GM18867 (cell line): ENCODE data around the gene SPINK14.
A peak's percentile ranks its signal among the peaks of the same experiment; 100 is the strongest.

Source experiments
- ATAC-seq: cut with Tn5 transposase; IDR thresholded peaks from one replicate; pipeline ENCODE4 v1.9.1; 2021; ENCODE audit warnings: mild to moderate bottlenecking, moderate library complexity; ENCODE audit not compliant: unreplicated experiment

SPINK14 gene, protein sequence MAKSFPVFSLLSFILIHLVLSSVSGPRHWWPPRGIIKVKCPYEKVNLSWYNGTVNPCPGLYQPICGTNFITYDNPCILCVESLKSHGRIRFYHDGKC

DNA sequence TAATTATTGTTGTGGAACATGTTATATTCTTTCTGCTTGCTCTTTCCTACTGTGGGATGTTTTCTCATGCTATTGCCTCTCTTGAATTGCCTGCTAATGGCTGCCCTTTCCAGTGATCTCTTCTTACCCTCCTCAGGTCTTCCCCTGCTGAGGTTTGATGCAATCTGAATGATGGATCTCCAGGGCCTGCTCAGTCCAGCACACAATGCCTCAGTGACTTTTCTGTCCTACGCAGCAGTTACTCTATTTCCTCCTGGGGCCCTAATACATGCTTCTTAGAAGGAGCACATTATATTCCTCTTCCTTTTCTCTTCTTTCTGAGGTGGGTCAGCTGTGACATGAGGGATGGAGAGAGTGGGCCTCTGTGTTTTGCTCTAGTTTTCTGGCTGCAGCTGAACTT is at the start of gene SPINK14:
Gene SPINK14 (plus strand): TSS at position 301 of the 400 bp plus-strand sequence. CDS start 1,187 bp downstream, outside the sequence.
- no peak for ATAC-seq

DNA sequence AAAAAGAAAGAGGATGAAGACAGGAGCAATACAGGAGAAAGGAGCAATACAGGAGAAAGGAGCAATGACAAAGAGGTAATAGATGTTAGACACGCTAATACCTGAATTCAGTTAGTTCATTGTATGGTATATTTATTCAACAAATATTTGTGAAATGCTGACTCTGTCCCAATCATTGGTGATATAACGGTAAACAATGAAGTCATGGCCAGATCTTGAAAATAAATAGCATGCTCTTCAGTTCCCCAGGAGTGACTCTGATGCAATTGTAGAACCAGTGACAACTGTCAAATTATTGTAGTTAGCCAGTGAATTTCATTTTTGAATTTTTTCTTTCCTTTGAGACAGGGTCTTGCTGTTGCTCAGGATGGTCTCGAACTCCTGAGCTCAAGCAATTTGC is 48.0 kb upstream of the SPINK14 start:
- no peak for ATAC-seq

DNA sequence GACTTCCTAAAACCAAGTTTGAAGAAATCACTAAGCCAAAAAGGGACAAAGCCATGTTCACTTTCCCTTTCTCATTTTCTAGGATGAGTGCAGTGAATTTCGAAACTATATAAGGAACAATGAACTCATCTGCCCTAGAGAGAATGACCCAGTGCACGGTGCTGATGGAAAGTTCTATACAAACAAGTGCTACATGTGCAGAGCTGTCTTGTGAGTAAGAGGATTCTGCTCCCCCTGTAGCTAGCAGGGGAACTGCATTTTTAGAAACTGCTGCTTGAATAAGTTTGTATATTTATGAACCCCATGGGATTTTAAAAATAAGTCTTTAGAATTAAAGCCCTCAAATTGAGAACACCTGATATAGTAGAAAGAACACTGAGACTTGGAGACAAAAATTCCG is 42.7 kb upstream of the SPINK14 start:
- ATAC-seq, result no peak

DNA sequence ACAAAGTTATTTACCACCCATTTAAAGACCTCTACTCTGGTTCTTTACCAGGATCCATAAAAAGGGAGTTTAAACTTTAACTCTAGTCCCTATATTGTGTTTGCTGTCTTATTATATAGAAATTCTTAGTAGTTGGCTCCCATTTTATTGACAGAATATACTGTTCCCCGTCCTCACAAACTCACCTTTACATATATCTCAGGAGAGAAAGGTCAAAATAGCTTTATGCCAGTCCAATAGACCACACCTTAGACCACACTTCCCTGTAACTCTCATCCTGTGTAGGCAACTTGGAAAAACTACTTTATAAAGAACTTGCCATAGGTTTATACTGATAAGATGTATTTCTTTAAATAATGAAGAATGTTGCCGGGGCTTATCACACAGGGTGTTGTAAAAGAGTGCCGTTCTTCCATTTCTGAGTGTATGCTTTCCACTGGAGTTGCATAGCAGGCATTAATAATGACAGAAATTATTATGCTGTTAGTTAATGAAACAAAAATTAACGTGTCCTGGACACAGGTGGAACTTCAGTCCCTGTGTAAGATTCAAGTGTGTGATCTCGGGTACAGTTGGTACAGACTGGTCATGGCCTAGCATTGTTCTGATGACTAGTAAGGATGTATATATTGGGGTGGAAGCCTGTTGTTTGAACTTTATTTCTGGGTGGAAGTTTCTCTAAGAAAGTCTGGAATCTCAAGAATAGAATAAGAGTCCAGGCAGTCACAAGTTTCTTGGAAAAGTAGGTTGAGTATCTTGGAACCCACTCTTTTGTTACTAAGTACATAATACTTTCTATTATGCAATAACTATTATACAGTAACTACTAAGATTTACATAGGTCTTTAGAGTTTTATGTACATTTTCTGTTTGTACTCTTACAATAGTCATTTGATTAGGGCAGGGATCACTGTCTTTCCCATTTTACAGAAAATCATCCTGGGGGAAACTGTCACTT is 33.0 kb upstream of the SPINK14 start:
- no peak for ATAC-seq

DNA sequence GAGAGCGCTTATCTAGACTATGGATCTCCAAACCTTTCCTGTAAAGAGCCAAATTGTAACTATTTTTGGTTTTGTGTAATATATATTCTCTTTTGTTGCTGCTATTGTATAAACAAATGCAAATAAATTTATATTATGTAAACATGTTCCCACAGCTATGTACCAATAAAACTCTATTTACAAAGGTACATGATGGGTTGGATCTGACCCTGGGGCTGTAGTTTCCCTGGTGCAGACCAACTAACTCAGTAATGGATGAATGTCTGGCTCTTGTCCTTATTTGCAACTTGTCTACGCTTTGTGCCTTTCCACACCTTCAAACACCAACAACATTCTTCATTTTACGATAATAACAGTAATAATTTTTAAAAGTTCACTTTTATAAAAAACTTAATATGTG is 27.5 kb upstream of the SPINK14 start:
- no peak for ATAC-seq

DNA sequence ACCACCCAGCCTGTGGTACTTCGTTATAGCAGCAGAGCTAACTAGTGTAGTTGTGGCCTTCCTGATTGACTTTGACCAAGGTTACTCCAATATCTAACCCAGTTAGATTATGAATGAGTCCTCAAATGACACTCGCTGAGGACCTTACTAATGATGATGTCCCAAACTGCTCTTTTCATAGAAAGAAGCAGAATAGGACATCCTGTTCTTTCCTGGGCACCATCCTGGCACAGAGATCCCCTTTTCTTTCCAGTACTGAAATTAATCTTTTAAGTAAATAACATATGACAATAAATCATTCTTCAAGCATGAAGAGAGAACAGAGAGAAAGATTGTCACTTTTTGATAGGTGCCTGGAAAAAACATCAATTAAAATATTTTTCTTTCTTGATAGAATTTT is 26.7 kb upstream of the SPINK14 start:
- ATAC-seq, result no peak

DNA sequence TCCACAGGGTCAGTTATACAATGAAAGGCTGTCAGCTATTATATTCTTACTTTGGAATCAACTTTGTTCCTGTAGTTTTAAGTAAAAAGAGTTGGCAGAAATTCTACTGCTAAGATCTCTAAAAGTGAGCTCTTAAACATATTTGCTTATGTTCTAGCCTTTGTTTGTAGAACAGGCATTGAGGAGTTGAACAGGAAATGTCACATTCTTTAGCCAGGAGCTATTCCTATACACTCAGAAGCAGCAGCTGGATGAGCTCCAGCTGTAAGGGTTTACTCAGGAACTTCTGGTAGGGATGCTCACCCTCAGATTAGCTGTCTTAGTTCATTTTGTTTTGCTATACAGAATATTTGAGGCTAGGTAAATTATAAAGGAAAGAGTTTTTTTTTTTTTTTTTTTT is 22.4 kb upstream of the SPINK14 start:
- no peak for ATAC-seq

DNA sequence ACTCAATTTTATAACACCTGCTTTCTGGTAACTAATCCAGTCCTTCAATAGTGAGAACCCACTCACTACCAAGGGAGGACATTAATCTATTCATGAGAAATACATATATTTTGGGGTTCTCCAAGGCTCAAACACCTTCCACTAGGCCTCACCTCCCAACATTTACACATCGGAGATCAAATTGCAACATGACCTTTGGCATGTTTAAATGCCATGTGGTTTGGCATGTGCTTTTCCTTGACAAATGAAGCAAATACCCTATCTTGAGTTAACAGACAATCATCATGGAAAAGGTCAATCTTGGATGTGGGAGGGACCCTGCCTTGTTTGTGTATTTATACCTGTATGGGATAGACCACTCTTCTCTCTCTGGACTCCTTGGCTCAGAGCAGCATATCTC is 21.9 kb upstream of the SPINK14 start:
- ATAC-seq, result no peak

DNA sequence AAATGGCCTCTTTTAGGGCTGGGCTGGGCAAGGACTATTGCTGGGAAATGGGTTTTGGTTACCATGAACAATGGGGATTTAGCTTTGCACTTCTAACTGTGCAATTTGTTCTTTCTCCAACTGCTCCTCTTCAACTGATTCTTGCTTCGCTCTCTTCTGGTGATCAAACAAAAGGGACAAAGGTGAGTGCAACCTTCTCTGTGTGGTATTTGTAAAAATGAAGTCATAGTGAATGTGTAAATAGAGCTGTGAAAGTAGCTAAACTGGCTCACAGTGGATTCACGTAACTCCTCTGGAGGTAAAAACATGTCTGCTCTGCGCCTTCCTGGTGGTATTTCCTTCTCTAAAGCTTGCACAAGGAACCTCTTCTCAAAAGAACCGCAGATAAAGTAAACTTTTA is 20.9 kb upstream of the SPINK14 start:
- ATAC-seq, result no peak

DNA sequence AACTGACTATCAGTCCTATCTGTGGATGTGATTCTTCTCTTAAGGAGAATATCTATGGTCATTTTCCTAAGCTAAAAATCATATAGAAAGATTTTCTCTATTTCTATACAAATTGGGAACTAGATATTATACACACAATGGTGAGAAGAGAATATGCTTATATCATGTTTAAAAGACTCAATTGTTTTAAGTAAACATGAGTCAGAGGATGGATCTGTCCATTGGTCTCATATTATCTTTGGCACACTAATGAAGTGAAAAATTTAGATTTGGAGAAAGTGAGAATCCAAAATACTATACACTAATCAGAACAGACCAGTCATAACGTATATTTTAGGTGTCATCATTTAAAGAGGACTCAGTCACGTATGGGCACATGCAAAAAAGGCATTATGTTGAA is 16.5 kb upstream of the SPINK14 start:
- ATAC-seq, result no peak

DNA sequence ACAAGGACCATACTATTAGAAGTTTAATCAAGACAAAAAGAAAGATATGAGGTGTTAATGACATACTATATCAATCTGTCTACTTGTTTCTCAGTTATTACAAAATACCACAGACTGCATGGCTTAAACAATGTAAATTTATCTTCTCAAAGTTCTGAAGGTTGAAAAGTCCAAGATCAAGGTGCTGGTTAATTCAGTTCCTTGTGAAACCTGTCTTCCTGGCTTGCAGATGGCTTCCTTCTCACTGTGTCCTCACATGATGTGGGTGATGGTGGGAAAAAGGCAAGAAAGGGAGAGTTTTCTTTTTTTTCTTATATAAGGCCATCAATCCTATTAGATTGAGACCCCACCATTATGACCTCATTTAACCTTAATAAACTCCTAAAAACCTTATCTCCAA is 15.6 kb upstream of the SPINK14 start:
- no peak for ATAC-seq

DNA sequence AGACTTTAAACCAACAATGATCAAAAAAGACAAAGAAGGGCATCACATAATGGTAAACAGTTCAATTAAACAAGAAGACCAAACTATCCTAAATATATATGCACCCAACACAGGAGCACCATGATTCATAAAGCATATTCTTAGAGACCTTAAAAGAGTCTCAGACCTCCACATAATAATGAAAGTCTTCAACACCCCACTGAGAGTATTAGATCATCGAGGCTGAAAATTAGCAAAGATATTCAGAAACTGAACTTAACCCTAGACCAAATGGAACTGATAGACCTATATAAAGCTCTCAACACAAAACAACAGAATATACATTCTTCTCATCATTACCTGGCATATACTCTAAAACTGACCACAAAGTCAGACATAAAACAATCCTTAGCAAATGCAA is 11.7 kb upstream of the SPINK14 start:
- no peak for ATAC-seq

DNA sequence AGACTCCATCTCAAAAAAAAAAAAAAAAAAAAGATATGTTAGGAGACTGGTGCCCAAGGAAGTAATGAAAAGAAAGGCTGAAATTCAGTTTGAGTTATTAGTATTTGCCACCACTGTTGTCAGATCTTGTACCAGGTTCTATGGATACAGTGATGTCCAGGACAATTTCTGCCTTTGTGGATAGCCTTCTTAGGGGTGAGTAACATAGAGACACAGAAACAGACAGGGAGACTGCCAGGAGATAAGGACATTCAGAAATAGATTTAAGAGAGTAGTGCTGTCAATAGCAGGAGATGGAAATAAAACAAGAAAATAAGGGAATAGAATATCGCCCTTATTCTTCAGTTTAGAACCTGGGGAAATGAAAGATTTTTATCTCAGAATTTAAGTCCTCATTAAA is 6.3 kb upstream of the SPINK14 start:
- ATAC-seq, result peak; percentile 28

DNA sequence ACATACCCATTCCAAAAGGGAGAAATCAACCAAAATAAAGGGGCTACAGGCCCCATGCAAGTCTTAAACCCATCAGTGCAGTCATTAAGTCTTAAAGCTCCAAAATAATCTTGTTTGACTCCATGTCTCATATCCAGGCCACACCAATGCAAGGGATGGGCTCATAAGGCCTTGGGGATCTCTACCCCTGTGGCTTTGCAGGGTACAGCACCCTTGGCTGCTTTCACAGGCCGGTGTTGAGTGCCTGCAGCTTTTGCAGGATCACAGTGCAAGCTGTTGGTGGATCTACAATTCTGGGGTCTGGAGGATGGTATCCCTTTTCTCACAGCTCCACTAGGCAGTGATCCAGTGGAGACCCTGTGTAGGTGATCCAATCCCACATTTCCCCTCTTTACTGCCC is 5.0 kb upstream of the SPINK14 start:
- peak; percentile 43 for ATAC-seq

DNA sequence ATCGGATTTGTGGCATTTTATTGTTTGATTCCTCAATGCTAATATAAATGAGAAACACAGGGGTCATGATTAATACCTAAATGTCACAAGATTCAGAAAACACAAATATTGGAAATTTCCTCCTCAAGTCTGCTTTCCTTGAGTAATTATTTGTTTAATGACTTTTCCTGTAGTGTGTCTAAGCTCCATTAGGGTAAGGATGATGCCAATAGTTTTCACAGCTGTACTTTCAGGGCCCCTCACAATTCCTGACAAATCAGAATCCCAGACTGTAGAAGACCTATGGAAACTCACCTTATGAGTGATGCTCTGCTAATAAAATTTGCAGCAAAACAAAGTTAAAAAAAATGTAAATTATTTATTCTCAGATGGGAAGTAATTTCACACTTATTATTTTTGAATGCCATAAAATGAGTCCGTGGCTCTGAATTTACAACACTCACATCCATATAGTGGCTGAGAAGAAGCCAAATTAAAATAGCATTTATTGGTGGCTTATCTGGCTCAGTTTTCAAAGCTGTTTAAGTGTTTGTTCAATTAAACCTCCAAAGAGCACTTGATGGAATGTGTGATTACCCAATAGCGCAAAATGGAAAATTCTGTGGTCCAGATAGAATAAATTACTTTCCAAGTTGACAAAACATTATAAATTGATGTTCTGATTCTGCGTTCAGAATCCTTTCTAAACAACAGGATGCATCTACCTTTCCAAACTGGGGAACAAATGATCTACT is 1.6 kb upstream of the SPINK14 start:
- no peak for ATAC-seq

DNA sequence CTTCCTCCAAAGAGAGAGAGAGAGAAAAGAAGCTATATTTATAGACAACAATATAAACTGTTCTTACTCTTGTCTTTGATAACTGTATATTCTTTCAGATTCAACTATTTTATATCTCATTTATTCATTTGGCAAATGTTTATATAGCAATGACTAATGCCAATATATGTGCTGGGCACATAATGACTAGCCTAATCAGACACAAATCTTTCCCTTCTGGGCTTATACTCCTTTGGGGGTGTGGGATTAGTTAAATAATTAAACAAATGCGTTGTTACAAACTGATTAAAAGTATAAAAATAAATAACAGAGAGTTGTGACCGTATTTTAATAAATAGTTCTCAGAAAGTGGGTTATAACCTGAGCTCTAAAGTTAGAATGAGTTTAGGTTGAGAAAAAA is 4.0 kb downstream of the SPINK14 start:
- ATAC-seq, result no peak

DNA sequence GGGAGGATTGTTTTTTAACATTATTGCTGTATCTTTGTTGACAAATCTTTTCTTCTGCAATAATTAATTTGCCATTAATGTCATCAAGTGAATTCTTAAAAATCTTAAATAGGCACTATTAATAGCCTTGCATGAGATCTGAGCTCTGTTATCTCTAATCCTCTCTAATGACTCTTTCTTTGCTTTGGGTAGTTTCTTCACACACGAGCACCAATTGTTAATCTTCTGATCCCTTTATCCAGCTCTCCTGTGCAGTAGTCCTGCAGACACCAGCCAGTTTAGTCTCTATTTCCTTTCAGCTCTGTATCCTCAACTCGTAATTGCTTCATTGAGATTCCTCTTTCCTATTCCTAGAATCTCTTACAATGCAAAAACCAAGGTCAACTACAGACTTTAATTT is 8.1 kb downstream of the SPINK14 start:
- ATAC-seq, result no peak

DNA sequence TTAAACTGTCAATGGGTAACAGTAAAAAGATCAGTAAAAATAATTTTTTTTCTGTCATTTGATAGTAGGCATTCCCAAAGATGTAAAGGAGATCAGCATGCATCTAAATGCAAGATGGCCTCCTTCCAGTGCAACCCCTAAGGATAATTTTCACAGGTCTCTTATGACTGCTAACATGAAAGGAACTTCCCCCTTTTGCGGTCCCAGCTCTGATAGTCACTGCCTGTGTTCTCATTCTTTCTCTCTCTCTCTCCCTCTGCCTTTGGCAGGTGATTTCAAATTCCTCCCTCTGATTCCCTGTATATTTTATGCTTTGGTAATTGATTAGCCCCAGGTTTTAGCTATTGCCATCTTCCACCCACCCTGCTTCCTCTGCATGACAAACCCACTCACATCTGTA is 8.9 kb downstream of the SPINK14 start:
- ATAC-seq, result no peak

DNA sequence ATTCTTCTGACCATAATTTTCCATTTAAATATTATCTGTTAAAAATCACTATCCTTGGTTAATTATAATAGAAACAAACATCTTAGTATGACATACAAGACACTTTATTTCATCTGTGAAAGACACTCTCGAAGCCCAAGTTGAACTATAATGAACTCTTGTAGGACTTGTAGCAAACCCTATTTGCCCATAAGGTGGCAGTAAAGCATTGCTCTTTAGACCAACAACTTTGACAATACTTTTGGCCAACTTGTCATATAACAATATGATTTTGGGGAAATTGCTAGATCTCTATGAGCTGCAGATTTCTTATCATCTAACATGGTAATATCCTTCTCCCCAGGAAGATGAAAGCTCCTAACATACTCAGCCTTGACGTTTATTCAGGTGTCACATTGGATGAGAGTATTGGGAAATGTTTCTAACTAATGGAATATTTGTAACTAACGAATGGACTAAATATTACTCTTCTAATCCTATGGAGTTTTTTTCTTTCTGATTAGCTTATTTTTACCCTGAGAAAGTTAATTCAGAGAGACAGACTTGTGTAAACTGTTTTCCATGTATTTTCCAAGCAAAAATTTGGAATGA is 11.0 kb downstream of the SPINK14 start:
- peak; percentile 90 for ATAC-seq

DNA sequence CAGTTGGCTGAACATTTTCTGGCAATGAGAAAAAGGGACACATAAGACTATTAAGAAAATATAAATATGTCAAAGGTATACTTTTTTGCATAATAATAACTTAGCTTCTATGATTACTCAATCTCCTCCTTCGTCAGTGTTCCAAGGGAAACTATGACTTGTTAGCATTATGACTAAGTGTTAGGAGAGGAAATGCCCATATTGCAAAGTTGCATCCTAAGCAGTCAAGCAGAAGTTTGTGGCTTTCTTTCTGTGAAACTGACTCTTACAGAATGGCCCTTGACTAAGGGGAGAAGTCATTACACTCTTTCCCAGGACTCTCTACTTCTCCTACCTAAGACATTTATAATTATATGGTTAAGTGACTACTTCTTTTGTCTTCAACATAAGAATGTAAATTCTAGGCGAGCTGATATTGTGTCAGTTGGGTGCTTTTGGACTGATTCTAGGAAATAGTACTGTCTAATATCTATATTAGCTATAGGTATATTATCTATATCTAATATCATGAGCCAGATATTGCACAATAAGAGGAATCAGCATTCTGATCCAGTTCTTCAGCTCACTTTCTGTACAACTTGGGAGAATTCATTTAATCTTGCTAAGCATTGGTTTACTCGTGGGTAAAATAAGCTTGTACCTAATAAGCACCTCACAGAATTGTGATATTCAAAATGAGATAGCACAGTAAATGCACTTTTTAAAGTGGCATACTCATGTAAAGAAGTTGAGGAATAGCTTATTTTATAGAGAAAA is 18.1 kb downstream of the SPINK14 start:
- peak; percentile 81 for ATAC-seq

DNA sequence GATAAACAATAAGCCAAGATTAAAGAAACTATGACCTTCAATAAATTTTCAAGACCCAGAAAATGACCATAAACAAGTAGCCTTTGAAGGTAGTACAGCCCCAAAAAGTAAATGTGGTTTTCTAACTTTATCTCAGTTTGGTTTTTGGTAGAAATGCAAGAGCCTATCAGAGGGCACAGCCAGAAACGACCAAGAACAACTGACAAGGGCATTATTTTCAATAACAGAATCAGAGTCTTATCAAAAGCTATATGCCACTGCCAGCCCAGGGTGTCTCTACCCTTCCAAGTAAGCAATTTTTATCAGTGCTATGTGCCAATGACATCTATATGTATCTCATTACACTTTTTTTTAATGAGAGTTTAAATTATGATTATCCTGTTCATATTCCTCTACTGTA is 22.7 kb downstream of the SPINK14 start:
- ATAC-seq, result no peak
